BLaER1 treated with 17β-estradiol and CSF1 and Interleukin-3, amounts not matched to agents 10 nM and 100 nM (cell line): ENCODE measurements around the gene SLC26A2.
A peak's percentile ranks its signal among the peaks of the same experiment; 100 is the strongest.

Experiments used
- H3K27ac ChIP-seq, 11 experiments: shearing (Covaris generic); formaldehyde crosslinking; 2 replicates each; pipeline ENCODE4 v1.8.1; 2022
- H3K27me3 ChIP-seq, 11 experiments: shearing (Covaris generic); formaldehyde crosslinking; 2 replicates each; pipeline ENCODE4 v1.8.1; 2022
- H3K36me3 ChIP-seq, 11 experiments: shearing (Covaris generic); formaldehyde crosslinking; 2 replicates each; pipeline ENCODE4 v1.8.1; 2022
- H3K4me1 ChIP-seq, 10 experiments: shearing (Covaris generic); formaldehyde crosslinking; 2 replicates each; pipeline ENCODE4 v1.8.1; 2022
- H3K4me2 ChIP-seq, 11 experiments: shearing (Covaris generic); formaldehyde crosslinking; 2 replicates each; pipeline ENCODE4 v1.8.1; 2022
- H3K4me3 ChIP-seq, 10 experiments: shearing (Covaris generic); formaldehyde crosslinking; 2 replicates each; pipeline ENCODE4 v1.8.1; 2022
- H3K9ac ChIP-seq, 11 experiments: shearing (Covaris generic); formaldehyde crosslinking; 2 replicates each; pipeline ENCODE4 v1.8.1; 2022
- H3K9me3 ChIP-seq, 11 experiments: shearing (Covaris generic); formaldehyde crosslinking; replicated peaks in 1 of 11; 2 replicates each; pipeline ENCODE4 v1.8.1; 2022
- H4K20me1 ChIP-seq, 11 experiments: shearing (Covaris generic); formaldehyde crosslinking; 2 replicates each; pipeline ENCODE4 v1.8.1; 2022
- Cebpa-rat ChIP-seq, 11 experiments: shearing (Covaris generic); IDR thresholded peaks; 2 replicates each; pipeline ENCODE4 v1.8.1; 2022

SLC26A2 gene

DNA sequence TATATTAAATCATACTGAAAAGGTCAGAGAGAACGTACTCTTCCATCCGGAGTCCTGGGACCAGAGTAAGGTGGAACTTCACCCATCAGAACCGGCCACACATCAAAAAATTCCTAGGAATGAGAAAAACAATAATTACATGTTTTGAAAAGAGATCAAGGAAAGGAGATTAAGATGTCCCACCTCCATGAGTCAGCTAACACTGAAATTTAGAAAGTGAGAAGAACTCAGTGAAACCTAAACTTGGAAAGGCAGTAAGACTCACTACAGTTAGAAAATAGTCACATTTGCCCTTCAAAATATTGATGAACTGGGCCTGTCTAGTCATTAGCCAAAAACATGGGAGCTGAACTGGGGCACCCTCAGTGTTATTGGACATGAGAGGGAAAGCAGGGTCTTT, 39.0 kb upstream of the SLC26A2 start:
- H3K9ac ChIP-seq = no peak overlapping the region
- no peak for TF ChIP-seq Cebpa-rat (IDR thresholded peaks at IDR 0.05)

DNA sequence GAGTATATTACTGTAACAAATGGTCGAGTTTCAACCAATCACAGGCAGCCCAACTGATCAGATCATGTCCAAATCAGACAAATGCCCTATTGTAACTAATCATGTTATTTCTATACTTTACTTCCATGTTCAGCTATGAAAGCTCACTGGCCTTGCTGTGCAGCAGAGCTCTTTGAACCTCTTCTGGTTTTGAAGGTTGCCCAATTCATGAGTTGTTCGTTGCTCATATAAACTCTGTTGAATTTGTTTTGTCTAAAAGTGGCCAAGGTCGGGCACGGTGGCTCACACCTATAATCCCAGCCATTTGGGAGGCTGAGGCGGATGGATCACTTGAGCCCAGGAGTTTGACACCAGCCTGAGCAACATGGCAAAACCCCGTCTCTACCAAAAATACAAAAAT, 37.6 kb upstream of the SLC26A2 start:
- Histone ChIP-seq H3K27ac (no peak overlapping the region), H3K9me3 (no peaks in the 10 kb centered on the region), H3K36me3 (no peaks in the 10 kb centered on the region), H3K4me1 (peaks cover 0 to 13% (median 5%) of the 10 kb centered on the region in 10 experiments; a peak in 10 of 20 replicates), H3K27me3 (no peaks in the 10 kb centered on the region), H3K4me2 (peak overlapping the region in 1 of 11 experiments; percentile 40; a peak in 1 of 22 replicates), H3K9ac (no peak overlapping the region), H3K4me3 (no peak overlapping the region), H4K20me1 (no peaks in the 10 kb centered on the region)
- TF ChIP-seq Cebpa-rat (IDR thresholded peaks at IDR 0.05) = no peak

More for the DNA sequence above, 39.0 kb upstream of the SLC26A2 start:
- Histone ChIP-seq H3K9me3 (no peaks in the 10 kb centered on the region), H3K36me3 (no peaks in the 10 kb centered on the region), H3K27me3 (no peaks in the 10 kb centered on the region), H3K27ac (no peak overlapping the region), H3K4me1 (peaks cover 0 to 13% (median 5%) of the 10 kb centered on the region in 10 experiments; a peak in 12 of 20 replicates), H3K4me3 (no peak overlapping the region), H3K4me2 (no peak overlapping the region), H4K20me1 (no peaks in the 10 kb centered on the region)

DNA sequence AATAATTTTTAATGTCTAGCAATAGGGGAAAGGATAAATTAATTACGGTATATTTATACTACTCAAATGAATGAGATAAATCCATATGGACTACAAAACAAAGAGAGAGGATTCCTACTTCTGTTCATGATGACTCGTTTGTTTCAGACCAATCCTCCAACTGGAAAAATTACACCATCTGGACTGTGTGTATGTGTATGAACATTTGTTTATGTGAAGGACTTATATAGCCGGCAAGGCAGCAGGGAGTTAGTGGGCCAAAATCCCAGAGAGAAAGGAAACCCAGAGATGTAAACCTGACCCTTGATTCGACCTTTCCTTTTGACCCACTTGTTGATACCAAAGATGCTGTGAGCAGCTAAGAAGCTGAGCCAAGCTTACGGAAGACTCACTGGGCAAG, 36.1 kb upstream of the SLC26A2 start:
- H3K27ac ChIP-seq = no peak overlapping the region
- no peak overlapping the region for H3K4me3 ChIP-seq
- no peaks in the 10 kb centered on the region for H3K27me3 ChIP-seq
- H3K9ac ChIP-seq = no peak overlapping the region
- H4K20me1 ChIP-seq = no peaks in the 10 kb centered on the region
- peaks cover 0 to 13% (median 5%) of the 10 kb centered on the region in 10 experiments; a peak in 10 of 20 replicates for H3K4me1 ChIP-seq
- H3K4me2 ChIP-seq = no peak overlapping the region
- no peaks in the 10 kb centered on the region for H3K9me3 ChIP-seq
- no peaks in the 10 kb centered on the region for H3K36me3 ChIP-seq
- no peak for TF ChIP-seq Cebpa-rat (IDR thresholded peaks at IDR 0.05)

DNA sequence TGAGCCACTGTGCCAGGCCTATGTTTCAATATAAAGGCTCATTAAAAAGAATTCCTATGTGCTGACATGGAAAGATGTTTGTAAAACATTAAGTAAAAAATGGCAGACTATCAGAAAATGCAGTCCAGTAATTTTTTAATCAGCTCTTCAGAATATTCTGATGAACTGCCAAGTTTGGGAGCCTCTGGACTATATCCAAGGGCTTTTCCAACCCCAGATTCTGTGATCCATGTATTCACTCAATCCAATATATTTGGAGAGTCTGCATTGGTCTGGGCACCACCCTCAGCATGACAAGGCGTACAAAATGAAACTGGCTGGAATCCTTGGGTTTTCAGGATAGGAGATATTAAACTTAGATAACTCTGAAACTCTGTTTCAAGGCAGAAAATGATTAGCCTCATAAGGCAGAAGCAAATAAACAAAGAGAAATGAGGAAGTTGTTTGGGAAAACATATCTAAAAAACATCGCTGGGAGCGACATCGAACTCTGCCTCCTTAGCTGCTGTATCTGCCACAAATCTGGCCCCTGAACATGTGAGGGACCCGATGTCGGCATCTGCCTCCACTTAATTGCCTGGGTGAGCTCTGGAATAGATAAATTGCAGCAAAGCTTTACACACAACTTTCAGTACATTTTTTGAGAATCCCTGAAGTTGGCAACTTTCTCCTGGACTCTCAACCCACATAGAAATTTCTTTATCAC, 30.4 kb upstream of the SLC26A2 start:
- TF ChIP-seq Cebpa-rat (IDR thresholded peaks at IDR 0.05) = no peak
- no peaks in the 10 kb centered on the region for H3K4me1 ChIP-seq
- no peaks in the 10 kb centered on the region for H3K36me3 ChIP-seq
- H3K27ac ChIP-seq = no peak overlapping the region
- H3K9me3 ChIP-seq = no peaks in the 10 kb centered on the region
- no peak overlapping the region; a peak in 1 of 22 replicates for H3K4me2 ChIP-seq
- H3K4me3 ChIP-seq = no peak overlapping the region
- H3K27me3 ChIP-seq = no peaks in the 10 kb centered on the region
- no peaks in the 10 kb centered on the region for H4K20me1 ChIP-seq
- H3K9ac ChIP-seq = no peak overlapping the region

DNA sequence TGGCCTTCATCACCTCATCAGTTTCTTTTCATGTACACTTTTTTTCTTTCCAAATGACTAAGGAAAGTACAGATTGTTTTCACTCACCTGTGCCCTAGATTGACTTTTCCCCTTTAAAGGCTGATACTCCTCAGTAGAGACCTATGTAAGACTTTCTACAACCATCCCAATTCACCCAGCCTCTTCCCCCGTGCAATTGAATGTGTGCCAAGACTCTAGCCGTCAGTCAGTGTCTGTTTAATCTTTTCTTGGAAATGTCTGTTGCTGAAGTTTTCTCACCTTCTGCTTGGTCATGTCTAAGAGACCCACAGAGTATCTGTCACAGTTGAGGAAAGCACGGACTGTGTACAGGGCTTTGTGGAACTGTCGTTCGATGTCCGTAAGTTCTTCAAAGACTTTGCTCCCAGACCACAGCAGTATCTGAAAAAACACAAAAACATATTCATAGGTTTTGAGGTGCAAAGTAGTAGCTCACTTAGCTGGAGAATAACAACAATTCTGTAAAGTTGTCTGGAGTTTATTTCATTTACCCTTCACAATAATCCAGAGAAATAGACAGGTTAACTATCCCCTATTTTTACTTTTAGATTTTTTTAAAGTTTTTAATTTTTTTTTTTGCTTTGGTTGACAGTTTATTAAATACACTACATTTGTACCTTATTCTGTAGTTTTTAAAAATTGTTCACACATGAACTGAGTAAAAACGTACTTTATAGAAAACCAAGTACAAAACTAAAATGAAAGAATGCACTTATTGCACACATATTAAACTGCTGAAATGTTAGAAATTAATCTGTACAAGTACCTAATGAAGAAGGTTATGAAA, 29.6 kb upstream of the SLC26A2 start:
- Histone ChIP-seq H3K4me1 (peaks cover 0 to 7% (median 5%) of the 10 kb centered on the region in 10 experiments; a peak in 12 of 20 replicates), H3K4me2 (no peak overlapping the region), H3K9ac (no peak overlapping the region), H3K4me3 (no peak overlapping the region), H3K9me3 (no peaks in the 10 kb centered on the region), H3K36me3 (no peaks in the 10 kb centered on the region), H3K27ac (no peak overlapping the region), H3K27me3 (no peaks in the 10 kb centered on the region), H4K20me1 (no peaks in the 10 kb centered on the region)
- TF ChIP-seq Cebpa-rat (IDR thresholded peaks at IDR 0.05) = no peak

DNA sequence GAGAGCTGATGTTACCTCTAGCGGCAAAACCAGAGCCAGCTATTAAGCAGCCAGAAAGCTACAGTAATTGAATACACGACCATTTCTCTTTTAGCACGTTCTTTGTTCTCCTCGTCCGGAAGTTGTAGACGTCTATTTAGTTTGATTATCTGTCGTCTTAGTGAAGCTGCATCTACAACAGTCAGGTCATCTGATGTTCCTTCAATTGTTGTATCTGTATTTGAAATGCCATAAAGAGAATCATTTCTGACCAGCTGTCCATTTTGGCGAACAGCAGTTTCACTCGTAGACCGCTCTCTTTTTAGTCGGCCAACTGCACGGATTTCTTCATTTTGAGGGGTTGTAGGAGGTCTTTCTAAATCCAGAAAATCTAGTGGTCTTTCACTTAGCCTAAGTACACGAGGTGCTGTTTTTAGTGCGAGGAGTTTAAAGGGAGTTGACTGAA, 28.5 kb upstream of the SLC26A2 start:
- H3K9me3 ChIP-seq = no peaks in the 10 kb centered on the region
- no peak overlapping the region for H3K4me2 ChIP-seq
- no peak for TF ChIP-seq Cebpa-rat (IDR thresholded peaks at IDR 0.05)
- no peaks in the 10 kb centered on the region for H3K36me3 ChIP-seq
- H3K27me3 ChIP-seq = no peaks in the 10 kb centered on the region
- no peak overlapping the region for H3K4me3 ChIP-seq
- no peak overlapping the region for H3K9ac ChIP-seq
- no peak overlapping the region for H3K27ac ChIP-seq
- H3K4me1 ChIP-seq = peaks cover 0 to 12% (median 8%) of the 10 kb centered on the region in 10 experiments; a peak in 12 of 20 replicates
- H4K20me1 ChIP-seq = no peaks in the 10 kb centered on the region

DNA sequence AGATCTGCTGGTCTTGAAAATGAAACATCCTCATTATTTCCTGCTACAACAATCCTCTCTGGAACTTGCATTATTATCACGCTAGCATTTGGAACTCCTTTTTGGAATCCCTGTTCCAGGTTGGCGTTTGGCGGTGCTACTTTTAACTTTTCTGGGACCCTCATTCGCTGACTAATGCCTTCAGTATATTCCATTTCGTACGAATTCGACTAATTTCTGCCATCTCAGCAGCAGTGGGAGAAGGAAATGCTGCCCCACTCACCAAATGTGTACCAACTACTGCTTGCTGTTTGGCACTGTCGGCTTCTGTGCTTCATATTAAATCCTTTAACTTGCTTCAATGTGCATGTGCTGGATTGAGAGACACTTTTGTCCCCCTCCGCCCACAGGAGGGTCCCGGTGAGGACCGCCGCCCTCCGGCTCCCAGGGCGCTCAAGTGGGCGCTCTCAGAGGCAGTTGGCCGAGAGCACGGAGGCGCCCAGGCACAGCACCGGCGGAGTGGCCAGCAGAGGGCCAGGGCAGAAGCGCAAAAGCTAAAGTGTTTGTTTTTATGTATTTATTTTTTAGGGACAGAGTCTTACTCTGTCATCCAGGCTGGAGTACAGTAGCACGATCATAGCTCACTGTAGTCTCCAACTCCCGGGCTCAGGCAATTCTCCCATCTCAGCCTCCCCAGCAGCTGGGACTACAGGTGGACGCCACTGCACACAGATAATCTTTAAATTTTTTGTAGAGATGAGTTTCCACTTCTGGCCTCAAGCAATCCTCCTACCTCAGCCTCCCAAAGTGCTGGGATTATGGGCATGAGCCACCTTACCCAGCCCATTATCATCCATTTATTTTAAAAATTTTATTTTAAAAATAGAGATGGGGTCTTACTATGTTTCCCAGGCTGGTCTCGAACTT, 27.9 kb upstream of the SLC26A2 start:
- Histone ChIP-seq H4K20me1 (no peaks in the 10 kb centered on the region), H3K4me3 (no peak overlapping the region), H3K27me3 (no peaks in the 10 kb centered on the region), H3K9ac (no peak overlapping the region), H3K4me2 (no peak overlapping the region), H3K4me1 (peaks cover 0 to 12% (median 8%) of the 10 kb centered on the region in 10 experiments; a peak in 12 of 20 replicates), H3K36me3 (no peaks in the 10 kb centered on the region), H3K9me3 (no peaks in the 10 kb centered on the region), H3K27ac (no peak overlapping the region)
- TF ChIP-seq Cebpa-rat (IDR thresholded peaks at IDR 0.05) = no peak

DNA sequence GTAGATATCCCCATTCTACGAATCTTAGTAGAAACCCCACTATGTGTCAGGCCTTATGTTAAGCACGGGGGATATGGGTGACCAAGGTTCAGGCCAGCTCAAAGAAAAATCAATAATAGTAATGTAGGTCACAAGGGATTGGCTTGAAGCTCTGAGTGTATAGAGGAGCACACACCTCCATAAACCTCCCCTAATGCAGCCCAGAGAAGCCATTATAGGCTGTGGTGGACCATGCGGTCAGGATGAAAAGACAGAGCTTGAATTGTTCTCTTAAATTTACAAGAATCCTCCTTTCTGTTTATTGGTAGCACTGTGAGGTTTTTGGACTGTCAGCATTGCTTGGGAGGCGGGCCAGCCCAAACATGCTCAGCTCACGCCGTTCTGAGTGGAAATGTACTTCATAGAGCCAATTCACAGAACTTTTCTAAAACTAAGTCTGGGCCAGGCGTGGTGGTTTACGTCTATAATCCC, 25.1 kb upstream of the SLC26A2 start:
- Histone ChIP-seq H3K9ac (no peak overlapping the region), H4K20me1 (no peaks in the 10 kb centered on the region), H3K27ac (no peak overlapping the region), H3K36me3 (no peaks in the 10 kb centered on the region), H3K4me2 (peak overlapping the region in 7 of 11 experiments; percentile 18 to 53 (median 33); a peak in 10 of 22 replicates), H3K9me3 (no peaks in the 10 kb centered on the region), H3K4me1 (peaks cover 0 to 22% (median 13%) of the 10 kb centered on the region in 10 experiments; a peak in 18 of 20 replicates), H3K4me3 (no peak overlapping the region), H3K27me3 (no peaks in the 10 kb centered on the region)
- TF ChIP-seq Cebpa-rat (IDR thresholded peaks at IDR 0.05) = no peak
